Fibroblast of mammary gland (primary cell): ENCODE data around the gene REXO1.
"Not testable (repeated sequence)": the region's sequence is repeated elsewhere in the genome, so short reads cannot be mapped to it uniquely, and the experiment has no call there.

Source experiments
- DNase-seq: peaks from one replicate; pipeline ENCODE4 v3.0.0-alpha.2; 2010; ENCODE audit warnings: low read depth
- H3K4me3 ChIP-seq: 2 replicates; pipeline ENCODE4 v1.5.1; 2011; ENCODE audit warnings: low read depth, mild to moderate bottlenecking, low read length, moderate library complexity; ENCODE audit not compliant: control insufficient read depth
- CTCF ChIP-seq: conservative IDR thresholded peaks from 2 replicates; pipeline ENCODE4 v1.5.1; 2011; ENCODE audit warnings: low read depth, low read length, inconsistent platforms; ENCODE audit not compliant: control insufficient read depth, insufficient read depth

REXO1 gene

GRCh38 chr19:1880611-1881392 is 32.5 kb upstream of the REXO1 start:
- no peak for TF ChIP-seq CTCF
- no peak overlapping the region for H3K4me3 ChIP-seq
- no peak for DNase-seq

- DNase-seq, H3K4me3 ChIP-seq: not testable (repeated sequence)
Measured at GRCh38 chr19:1879982-1880381, 31.7 kb upstream of the REXO1 start.

- H3K4me3 ChIP-seq, DNase-seq: not testable (repeated sequence)
Measured at GRCh38 chr19:1878583-1878982, 30.3 kb upstream of the REXO1 start.

GRCh38 chr19:1877280-1877660 is 29.0 kb upstream of the REXO1 start:
- DNase-seq, H3K4me3 ChIP-seq: not testable (repeated sequence)

GRCh38 chr19:1876496-1877279 is 28.4 kb upstream of the REXO1 start:
- not testable (repeated sequence) for DNase-seq
- H3K4me3 ChIP-seq = peak overlapping the region; percentile 88

GRCh38 chr19:1875646-1876495 is 27.6 kb upstream of the REXO1 start:
- peak; percentile 80 for DNase-seq
- TF ChIP-seq CTCF = no peak
- peak overlapping the region; percentile 88 for H3K4me3 ChIP-seq

- peak overlapping the region; percentile 88 for H3K4me3 ChIP-seq
- DNase-seq = not testable (repeated sequence)
Measured at GRCh38 chr19:1875265-1875645, 27.0 kb upstream of the REXO1 start.

- peak overlapping the region; percentile 88 for H3K4me3 ChIP-seq
- no peak for TF ChIP-seq CTCF
- DNase-seq = peak; percentile 39
Measured at GRCh38 chr19:1874554-1875185, 26.4 kb upstream of the REXO1 start.
